ENCODE results near the gene IRF5. TPM values are rescaled to one million over a fixed set of nuclear protein-coding genes. Genes with fewer than 3 reads are reported as not detected.

Gene IRF5
- polyA plus RNA-seq, 1 donor (not counting 4 experiments of a cell fraction or from before 2014, with no cell fraction given), result 0.88 TPM

DNA sequence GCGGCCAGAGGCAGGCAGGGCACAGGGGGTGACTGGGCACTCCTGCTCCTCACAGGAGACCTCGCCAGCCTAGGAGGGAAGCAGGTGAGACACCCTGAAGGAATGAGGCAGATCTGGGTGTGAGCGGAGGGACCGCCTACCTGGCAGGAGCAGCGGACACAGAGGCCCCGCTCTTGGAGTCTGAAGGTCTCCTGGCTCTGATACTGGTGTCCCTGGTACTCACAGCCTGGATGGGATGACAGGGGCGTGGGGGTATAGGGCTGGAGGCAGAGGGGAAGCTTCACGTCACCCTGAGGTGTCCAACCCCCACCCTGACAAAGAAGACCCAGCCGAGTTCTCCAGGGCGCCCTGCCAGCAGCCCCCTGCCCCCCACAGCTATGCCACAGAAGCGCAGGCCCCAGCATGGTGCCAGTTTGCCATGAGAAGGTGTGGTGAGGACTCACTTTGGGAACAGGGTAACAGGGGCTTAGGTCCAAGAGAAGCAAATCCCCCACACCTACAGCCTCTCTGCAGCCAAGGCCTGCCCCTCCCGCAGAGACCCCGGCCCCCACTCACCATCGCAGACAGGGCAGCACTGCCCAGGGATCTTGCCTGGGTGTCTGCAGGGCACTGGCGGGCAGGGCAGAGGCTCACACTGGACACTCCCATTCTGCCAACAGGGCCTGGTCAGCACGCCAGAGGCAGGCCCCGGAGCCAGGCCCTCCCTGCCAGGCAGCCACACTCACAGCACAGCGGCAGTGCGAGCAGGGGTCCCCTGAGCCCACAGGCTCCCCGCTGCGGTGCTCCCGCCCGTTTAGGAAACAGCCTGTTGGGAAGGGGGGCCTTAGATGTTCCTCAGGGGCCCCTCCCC is 44.3 kb upstream of the IRF5 start:
- peak overlapping the region; percentile 42 for H3K9ac ChIP-seq (ENCODE audit: control insufficient read depth, extremely low read depth, insufficient read depth, low read length)
- H3K27ac ChIP-seq (ENCODE audit: control insufficient read depth, insufficient read depth, low read length), result peak overlapping the region; percentile 10
- DNase-seq (ENCODE audit: low read depth, low spot score) (peak; percentile 79), FAIRE-seq (peak; percentile 81)
- H2AFZ ChIP-seq (ENCODE audit: control insufficient read depth, low read length), result peak overlapping the region; percentile 64
- no peaks in the 10 kb centered on the region for H3K9me3 ChIP-seq (ENCODE audit: control insufficient read depth, low read depth, low read length)
- H3K4me3 ChIP-seq (ENCODE audit: control insufficient read depth in 2 of 3, extremely low read depth in 1 of 3, insufficient read depth in 2 of 3, low read depth in 1 of 3, low read length in 3 of 3), result no peak overlapping the region
- H3K79me2 ChIP-seq (ENCODE audit: control insufficient read depth, insufficient read depth, low read length), result no peaks in the 10 kb centered on the region
- dilution Hi-C loops (cut with MboI; ENCODE audit: extremely low pct_ligation_motif_present, low sequenced_read_pairs), result no loop called here
- no peaks in the 10 kb centered on the region for H3K27me3 ChIP-seq (ENCODE audit: control insufficient read depth, extremely low read depth, insufficient read depth, low read length)
- H4K20me1 ChIP-seq (ENCODE audit: control insufficient read depth, extremely low read depth, insufficient read depth, low read length), result no peaks in the 10 kb centered on the region
- H3K9me1 ChIP-seq (ENCODE audit: control insufficient read depth, extremely low read depth, insufficient read depth, low read length), result no peaks in the 10 kb centered on the region
- peak overlapping the region; percentile 67 for H3K4me2 ChIP-seq (ENCODE audit: control insufficient read depth, extremely low read depth, insufficient read depth, low read depth, low read length)
- H3K36me3 ChIP-seq (ENCODE audit: control insufficient read depth in 2 of 2, extremely low read depth in 1 of 2, insufficient read depth in 2 of 2, low read length in 2 of 2), result no peaks in the 10 kb centered on the region
- H3K4me1 ChIP-seq (ENCODE audit: control insufficient read depth, extremely low read depth, insufficient read depth, low read length), result peaks cover 37% of the 10 kb centered on the region
- TF ChIP-seq CTCF (optimal IDR thresholded peaks at IDR 0.05 in 1 of 3, IDR thresholded peaks at IDR 0.05 in 1 of 3, conservative IDR thresholded peaks at IDR 0.05 in 1 of 3; ENCODE audit: extremely low read depth in 1 of 3, insufficient read depth in 2 of 3, low read length in 3 of 3) (no peak), EZH2 (IDR thresholded peaks at IDR 0.05; ENCODE audit: low read length) (no peak)

DNA sequence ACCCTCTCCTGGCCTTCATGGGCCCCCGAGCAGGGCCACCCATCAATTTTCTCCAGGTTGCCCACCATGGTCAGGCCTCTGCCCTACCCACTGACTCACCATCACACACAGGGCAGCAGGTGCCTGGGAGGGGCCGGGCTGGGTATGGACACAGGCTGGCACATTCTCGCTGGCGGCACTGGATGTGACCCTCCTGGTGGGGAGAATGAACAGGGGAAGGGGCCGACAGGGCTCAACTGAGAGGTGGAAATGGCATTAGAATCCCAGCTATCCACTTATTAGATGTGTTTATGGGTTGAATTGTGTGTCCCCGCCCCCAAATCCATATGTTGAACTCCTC is 43.7 kb upstream of the IRF5 start:
- Histone ChIP-seq H3K9ac (ENCODE audit: control insufficient read depth, extremely low read depth, insufficient read depth, low read length) (no peak overlapping the region), H3K79me2 (ENCODE audit: control insufficient read depth, insufficient read depth, low read length) (no peaks in the 10 kb centered on the region), H3K27me3 (ENCODE audit: control insufficient read depth, extremely low read depth, insufficient read depth, low read length) (no peaks in the 10 kb centered on the region), H3K9me1 (ENCODE audit: control insufficient read depth, extremely low read depth, insufficient read depth, low read length) (no peaks in the 10 kb centered on the region), H3K9me3 (ENCODE audit: control insufficient read depth, low read depth, low read length) (no peaks in the 10 kb centered on the region), H3K4me3 (ENCODE audit: control insufficient read depth in 2 of 3, extremely low read depth in 1 of 3, insufficient read depth in 2 of 3, low read depth in 1 of 3, low read length in 3 of 3) (no peak overlapping the region), H2AFZ (ENCODE audit: control insufficient read depth, low read length) (no peak overlapping the region), H3K4me2 (ENCODE audit: control insufficient read depth, extremely low read depth, insufficient read depth, low read depth, low read length) (no peak overlapping the region), H3K27ac (ENCODE audit: control insufficient read depth, insufficient read depth, low read length) (no peak overlapping the region), H3K36me3 (ENCODE audit: control insufficient read depth in 2 of 2, extremely low read depth in 1 of 2, insufficient read depth in 2 of 2, low read length in 2 of 2) (no peaks in the 10 kb centered on the region), H4K20me1 (ENCODE audit: control insufficient read depth, extremely low read depth, insufficient read depth, low read length) (no peaks in the 10 kb centered on the region), H3K4me1 (ENCODE audit: control insufficient read depth, extremely low read depth, insufficient read depth, low read length) (peaks cover 37% of the 10 kb centered on the region)
- FAIRE-seq, result no peak
- DNase-seq (ENCODE audit: low read depth, low spot score), result no peak
- TF ChIP-seq CTCF (optimal IDR thresholded peaks at IDR 0.05 in 1 of 3, IDR thresholded peaks at IDR 0.05 in 1 of 3, conservative IDR thresholded peaks at IDR 0.05 in 1 of 3; ENCODE audit: extremely low read depth in 1 of 3, insufficient read depth in 2 of 3, low read length in 3 of 3) (no peak), EZH2 (IDR thresholded peaks at IDR 0.05; ENCODE audit: low read length) (no peak)
- dilution Hi-C loops (cut with MboI; ENCODE audit: extremely low pct_ligation_motif_present, low sequenced_read_pairs), result no loop called here
